HL-60 (cell line): ENCODE results near the gene RPS3.

ENCODE experiments used
- CTCF ChIP-seq: IDR thresholded peaks from one replicate; pipeline ENCODE4 v1.5.1; 2011; ENCODE audit warnings: low read length, control low read depth, inconsistent platforms; ENCODE audit not compliant: insufficient read depth
- POLR2AphosphoS5 ChIP-seq: IDR thresholded peaks from 2 replicates; pipeline ENCODE4 v1.6.1; 2012; ENCODE audit warnings: low read depth
- SPI1 ChIP-seq: IDR thresholded peaks from 2 replicates; pipeline ENCODE4 v1.6.1; 2012; ENCODE audit warnings: low read depth, mild to moderate bottlenecking, borderline replicate concordance

- TF ChIP-seq CTCF (no peak), POLR2AphosphoS5 (no peak), SPI1 (no peak)
These were observed 10.1 kb upstream of the RPS3 start for GRCh38 chr11:75389276-75389605.
